Loucy (cell line): ENCODE measurements around the gene EVI2B.

ENCODE experiments used
- H2AFZ ChIP-seq: fragments of 200-600 bp; sonication (generic); 2 replicates; pipeline ENCODE4 v1.6.0; 2016; ENCODE audit warnings: antibody characterized with exemption, mild to moderate bottlenecking, low read length, moderate library complexity
- H3F3A ChIP-seq: fragments of 200-600 bp; 2 replicates; pipeline ENCODE4 v1.6.0; 2016; ENCODE audit warnings: antibody characterized with exemption, low read depth, mild to moderate bottlenecking
- H3K27me3 ChIP-seq: fragments of 200-600 bp; sonication (generic); 2 replicates; pipeline ENCODE4 v1.6.1; 2014; ENCODE audit warnings: low read length, mild to moderate bottlenecking; ENCODE audit not compliant: insufficient read depth, poor library complexity, severe bottlenecking
- H3K36me3 ChIP-seq: fragments of 200-600 bp; sonication (generic); 2 replicates; pipeline ENCODE4 v1.6.1; 2016; ENCODE audit warnings: low read length; ENCODE audit not compliant: insufficient read depth
- H3K4me1 ChIP-seq: fragments of 200-600 bp; sonication (generic); 2 replicates; pipeline ENCODE4 v1.5.1; 2014; ENCODE audit warnings: low read length, mild to moderate bottlenecking; ENCODE audit not compliant: insufficient read depth, poor library complexity, severe bottlenecking
- H3K4me2 ChIP-seq: fragments of 200-600 bp; sonication (generic); 2 replicates; pipeline ENCODE4 v1.6.0; 2014; ENCODE audit warnings: antibody characterized with exemption, low read length, low read depth, mild to moderate bottlenecking; ENCODE audit not compliant: poor library complexity, severe bottlenecking
- H3K4me3 ChIP-seq: fragments of 200-600 bp; sonication (generic); 2 replicates; pipeline ENCODE4 v1.5.1; 2014; ENCODE audit warnings: low read length, mild to moderate bottlenecking, mixed read lengths; ENCODE audit not compliant: poor library complexity, severe bottlenecking
- H3K79me2 ChIP-seq: fragments of 200-600 bp; sonication (generic); 2 replicates; pipeline ENCODE4 v1.6.1; 2014; ENCODE audit warnings: low read length; ENCODE audit not compliant: insufficient read depth
- H3K9ac ChIP-seq: fragments of 200-600 bp; sonication (generic); 2 replicates; pipeline ENCODE4 v1.6.0; 2014; ENCODE audit warnings: mild to moderate bottlenecking, low read depth, low read length, moderate library complexity; ENCODE audit not compliant: poor library complexity, severe bottlenecking
- H3K9me2 ChIP-seq: fragments of 200-600 bp; sonication (generic); replicated peaks from 2 replicates; pipeline ENCODE4 v1.6.1; 2016; ENCODE audit warnings: low read depth, low read length, mixed read lengths
- H3K9me3 ChIP-seq: fragments of 200-600 bp; sonication (generic); 2 replicates; pipeline ENCODE4 v1.6.1; 2014; ENCODE audit warnings: mild to moderate bottlenecking, antibody characterized with exemption, low read length, low read depth; ENCODE audit not compliant: insufficient read depth
- H4K20me1 ChIP-seq: fragments of 200-600 bp; sonication (generic); 2 replicates; pipeline ENCODE4 v1.6.0; 2014; ENCODE audit warnings: antibody characterized with exemption, low read length, mild to moderate bottlenecking; ENCODE audit not compliant: insufficient read depth, poor library complexity, severe bottlenecking
- CTCF ChIP-seq: fragments of 200-600 bp; sonication (generic); conservative IDR thresholded peaks from 2 replicates; pipeline ENCODE4 v1.5.1; 2014; ENCODE audit warnings: mild to moderate bottlenecking, antibody characterized with exemption, low read length
- EZH2phosphoT487 ChIP-seq: fragments of 200-600 bp; IDR thresholded peaks from 2 replicates; pipeline ENCODE4 v1.6.1; 2018; ENCODE audit warnings: antibody characterized with exemption, mild to moderate bottlenecking, moderate library complexity, borderline replicate concordance

EVI2B gene

GRCh38 chr17:31256936-31257335 lies 56.9 kb downstream of the EVI2B start:
- peaks cover 9% of the 10 kb centered on the region for H3K4me1 ChIP-seq
- no peaks in the 10 kb centered on the region for H3K79me2 ChIP-seq
- no peaks in the 10 kb centered on the region for H3K9me3 ChIP-seq
- H4K20me1 ChIP-seq = no peaks in the 10 kb centered on the region
- H3K27me3 ChIP-seq = no peaks in the 10 kb centered on the region
- TF ChIP-seq EZH2phosphoT487 = no peak
- H3K4me3 ChIP-seq = no peak overlapping the region
- no peak overlapping the region for H3K9ac ChIP-seq
- no peak overlapping the region for H3K4me2 ChIP-seq
- H2AFZ ChIP-seq = no peak overlapping the region
- no peaks in the 10 kb centered on the region for H3F3A ChIP-seq
- no peaks in the 10 kb centered on the region for H3K9me2 ChIP-seq
- peaks cover 15% of the 10 kb centered on the region for H3K36me3 ChIP-seq

GRCh38 chr17:31254654-31255053 lies 59.2 kb downstream of the EVI2B start:
- H3F3A ChIP-seq = no peaks in the 10 kb centered on the region
- no peak overlapping the region for H3K4me3 ChIP-seq
- H4K20me1 ChIP-seq = no peaks in the 10 kb centered on the region
- no peak overlapping the region for H3K9ac ChIP-seq
- H2AFZ ChIP-seq = no peak overlapping the region
- TF ChIP-seq CTCF (no peak), EZH2phosphoT487 (no peak)
- H3K4me1 ChIP-seq = peaks cover 24% of the 10 kb centered on the region
- no peaks in the 10 kb centered on the region for H3K9me2 ChIP-seq
- H3K27me3 ChIP-seq = no peaks in the 10 kb centered on the region
- H3K4me2 ChIP-seq = no peak overlapping the region
- no peaks in the 10 kb centered on the region for H3K9me3 ChIP-seq
- H3K79me2 ChIP-seq = no peaks in the 10 kb centered on the region
- peaks cover 5% of the 10 kb centered on the region; the same call in 1 of the 2 replicates for H3K36me3 ChIP-seq
